HCT116 (cell line): ENCODE data around the gene BCO2. TPM values are rescaled to one million over a fixed set of nuclear protein-coding genes. Genes with fewer than 3 reads are reported as not detected.

Source experiments
- ATAC-seq: fragments of 200-7000 bp; cut with Tn5 transposase; 2 replicates; pipeline ENCODE4 v1.9.1; 2020; ENCODE audit warnings: mild to moderate bottlenecking, moderate library complexity
- BruUV-seq: library from RNA; stranded (reverse); fragments of 400-500 nt; replicated peaks from 2 replicates; lab custom pipeline; 2021; lab: Mats Ljungman, UMichigan
- CTCF ChIA-PET: fragments of 300-600 bp; sonication (Branson Sonifier 250); formaldehyde crosslinking; loops from one replicate; lab custom pipeline; 2021; ENCODE audit warnings: antibody characterized with exemption; lab: Charles Lee
- POLR2A ChIA-PET: fragments of 300-600, 350-600 bp; sonication (Branson Sonifier 250); formaldehyde crosslinking; loops from one replicate; lab custom pipeline; 2021; ENCODE audit warnings: antibody characterized with exemption; lab: Charles Lee
- RAD21 ChIA-PET, 2 experiments: fragments of 300-600 bp; sonication (Branson Sonifier 250); formaldehyde crosslinking; loops; one replicate each; lab custom pipeline; 2023; ENCODE audit warnings: low total read pairs in 2 of 2; ENCODE audit not compliant: uncharacterized antibody in 2 of 2, unreplicated experiment in 2 of 2, low non-redundant PET in 1 of 2; lab: Charles Lee
- DNase-seq: peaks from one replicate; pipeline ENCODE4 v3.0.0-alpha.2; 2010; ENCODE audit warnings: low read depth, low spot score
- H2AFZ ChIP-seq: fragments of 200-600 bp; shearing (Covaris generic), sonication (generic); 2 replicates; pipeline ENCODE4 v1.6.1; 2017; ENCODE audit warnings: low read depth, mixed run types, mixed read lengths, antibody characterized with exemption, low read length; ENCODE audit not compliant: poor library complexity, severe bottlenecking
- H3K27ac ChIP-seq: 2 replicates; pipeline ENCODE4 v1.5.1; 2012; ENCODE audit warnings: low read depth, low read length
- H3K27me3 ChIP-seq: fragments of 200-600 bp; sonication (generic); 2 replicates; pipeline ENCODE4 v1.6.1; 2016; ENCODE audit warnings: mixed run types, low read length, mixed read lengths; ENCODE audit not compliant: insufficient read depth
- H3K36me3 ChIP-seq, 2 experiments: fragments of 200-500 bp in 1 of 2; fragments of 200-600 bp in 1 of 2; sonication (Bioruptor generic) in 1 of 2; sonication (generic) in 1 of 2; 2 replicates each; pipeline versions ENCODE4 v1.5.1 to v1.6.1; 2014 to 2016; ENCODE audit warnings: low read length in 2 of 2, inconsistent platforms in 1 of 2, mixed read lengths in 1 of 2, mixed run types in 1 of 2; ENCODE audit not compliant: insufficient read depth in 2 of 2, control insufficient read depth in 1 of 2
- H3K4me1 ChIP-seq, 2 experiments: fragments of 200-600 bp in 1 of 2; sonication (generic) in 1 of 2; 2 replicates each; pipeline versions ENCODE4 v1.5.1 to v1.6.1; 2012 to 2017; ENCODE audit warnings: low read length in 2 of 2, inconsistent platforms in 1 of 2, mild to moderate bottlenecking in 1 of 2, mixed read lengths in 1 of 2, mixed run types in 1 of 2, moderate library complexity in 1 of 2; ENCODE audit not compliant: insufficient read depth in 2 of 2, control insufficient read depth in 1 of 2
- H3K4me2 ChIP-seq: fragments of 200-600 bp; sonication (generic); 2 replicates; pipeline ENCODE4 v1.6.1; 2017; ENCODE audit warnings: mixed run types, low read length, mixed read lengths
- H3K4me3 ChIP-seq, 2 experiments: fragments of 200-600 bp in 1 of 2; sonication (generic) in 1 of 2; replicated peaks in 1 of 2; 2 replicates each; pipeline ENCODE4 v1.5.1; 2011 to 2016; ENCODE audit warnings: low read length in 2 of 2, control low read depth in 1 of 2, low read depth in 1 of 2, mild to moderate bottlenecking in 1 of 2, mixed read lengths in 1 of 2, mixed run types in 1 of 2
- H3K79me2 ChIP-seq: fragments of 200-600 bp; sonication (generic); 2 replicates; pipeline ENCODE4 v1.6.1; 2017; ENCODE audit warnings: mild to moderate bottlenecking, mixed run types, low read length, moderate library complexity, mixed read lengths; ENCODE audit not compliant: insufficient read depth
- H3K9ac ChIP-seq: fragments of 200-600 bp; sonication (generic); 2 replicates; pipeline ENCODE4 v1.6.1; 2016; ENCODE audit warnings: low read length, mixed read lengths
- H3K9me2 ChIP-seq: fragments of 200-600 bp; sonication (generic), shearing (Covaris generic); 2 replicates; pipeline ENCODE4 v1.6.1; 2017; ENCODE audit warnings: mixed run types, mild to moderate bottlenecking, moderate library complexity; ENCODE audit not compliant: insufficient read depth
- H3K9me3 ChIP-seq, 2 experiments: fragments of 200-500 bp in 1 of 2; fragments of 200-600 bp in 1 of 2; sonication (Bioruptor generic) in 1 of 2; sonication (generic) in 1 of 2; 2 replicates each; pipeline ENCODE4 v1.6.1; 2014 to 2017; ENCODE audit warnings: low read length in 2 of 2, mixed read lengths in 2 of 2, inconsistent platforms in 1 of 2, low read depth in 1 of 2, mild to moderate bottlenecking in 1 of 2, mixed run types in 1 of 2, moderate library complexity in 1 of 2; ENCODE audit not compliant: control insufficient read depth in 1 of 2, insufficient read depth in 1 of 2
- H4K20me1 ChIP-seq: fragments of 200-600 bp; sonication (generic), shearing (Covaris generic); 2 replicates; pipeline ENCODE4 v1.6.1; 2017; ENCODE audit warnings: mixed run types, mild to moderate bottlenecking, moderate library complexity; ENCODE audit not compliant: insufficient read depth
- CBX3 ChIP-seq: IDR thresholded peaks from 2 replicates; pipeline ENCODE4 v1.6.1; 2012; ENCODE audit warnings: low read depth
- CEBPB ChIP-seq: IDR thresholded peaks from 2 replicates; pipeline ENCODE4 v1.6.1; 2012; ENCODE audit warnings: low read depth
- EGR1 ChIP-seq: IDR thresholded peaks from 2 replicates; pipeline ENCODE4 v1.6.1; 2012; ENCODE audit warnings: low read depth
- JUND ChIP-seq: IDR thresholded peaks from 2 replicates; pipeline ENCODE4 v1.6.1; 2012
- SP1 ChIP-seq: IDR thresholded peaks from 2 replicates; pipeline ENCODE4 v1.6.1; 2012; ENCODE audit warnings: low read depth
- SRF ChIP-seq: IDR thresholded peaks from 2 replicates; pipeline ENCODE4 v1.6.1; 2012; ENCODE audit warnings: low read depth
- TCF7L2 ChIP-seq: IDR thresholded peaks from 2 replicates; pipeline ENCODE4 v1.7.0; 2011; ENCODE audit warnings: borderline replicate concordance, inconsistent platforms; ENCODE audit not compliant: insufficient read depth, insufficient read length; ENCODE audit errors: extremely low read depth
- YY1 ChIP-seq: IDR thresholded peaks from 2 replicates; pipeline ENCODE4 v1.6.1; 2011; ENCODE audit warnings: low read length, low read depth, moderate library complexity, mild to moderate bottlenecking; ENCODE audit not compliant: insufficient replicate concordance; ENCODE audit errors: extremely low read depth
- ZFX ChIP-seq: fragments of 450-650 bp; IDR thresholded peaks from 2 replicates; pipeline ENCODE4 v1.6.1; 2017
- intact Hi-C: fragments of 100-400 bp; cut with micrococcal nuclease; formaldehyde crosslinking; loops from 2 replicates; pipeline ENCODE4 v1.10.0; 2022
- total RNA-seq: library from RNA; stranded (reverse); gene quantifications from one replicate; pipeline ENCODE4 v1.2.1, GENCODE V29; 2021; ENCODE audit not compliant: unreplicated experiment
- TF ChIP-seq, protein P1 (sequence below): IDR thresholded peaks from 2 replicates; pipeline ENCODE4 v1.6.1; 2011; ENCODE audit warnings: mild to moderate bottlenecking, low read length, moderate library complexity; ENCODE audit not compliant: insufficient replicate concordance; ENCODE audit errors: extremely low read depth

BCO2 gene
- total RNA-seq, 1 experiment from 2014 or later, result 4.0 TPM

GRCh38 chr11:112129656-112130055 lies 45.7 kb upstream of the BCO2 start:
- no peaks in the 10 kb centered on the region for H4K20me1 ChIP-seq
- no peak overlapping the region for H2AFZ ChIP-seq
- TF ChIP-seq CEBPB, result no peak
- TF ChIP-seq SP1, result no peak
- no peak for TF ChIP-seq TCF7L2
- TF ChIP-seq YY1, result no peak
- 0 out of 2 replicates have a peak, but pooled peaks have one; percentile 18 for TF ChIP-seq ZFX
- no peak for TF ChIP-seq CBX3
- TF ChIP-seq, all 23 proteins: peak for 1
- Histone ChIP-seq H3K9me2 (no peaks in the 10 kb centered on the region), H3K27me3 (no peaks in the 10 kb centered on the region), H3K9me3 (no peaks in the 10 kb centered on the region), H3K4me3 (no peak overlapping the region), H3K4me2 (no peak overlapping the region), H3K79me2 (no peaks in the 10 kb centered on the region), H3K27ac (peak overlapping the region; percentile 76), H3K36me3 (no peaks in the 10 kb centered on the region), H3K9ac (no peak overlapping the region), H3K4me1 (peaks cover 54 to 81% of the 10 kb centered on the region in 2 experiments)
- ChIA-PET POLR2A (interaction anchor here (2.5 kb wide), 1 partner anchor 9 kb away, joined by 8 read pairs; no protein-coding TSS in a partner anchor), CTCF (no interaction called here), RAD21 (no interaction called here)
- BruUV-seq, result no TSS peak
- intact Hi-C loops, result no loop called here
- DNase-seq (no peak), ATAC-seq (no peak)

DNA sequence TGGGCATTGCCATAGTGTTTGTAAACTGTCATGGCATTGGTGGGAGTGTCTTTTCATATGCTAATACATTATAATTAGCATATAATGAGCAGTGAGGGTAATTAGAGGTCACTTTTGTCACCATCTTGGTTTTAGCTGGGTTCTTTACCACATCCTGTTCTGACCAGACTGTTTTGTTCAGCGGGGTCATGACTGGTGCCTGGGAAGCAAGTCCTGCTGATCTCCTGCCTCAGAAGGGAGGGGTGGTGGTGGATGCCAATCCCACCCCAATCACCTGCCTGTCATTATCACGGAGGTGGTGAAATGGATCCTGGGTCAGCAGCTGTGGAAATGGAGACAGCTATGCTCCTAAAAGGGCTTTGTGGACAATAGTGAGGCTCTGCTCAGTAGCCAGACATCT lies 42.6 kb upstream of the BCO2 start:
- Histone ChIP-seq H3K4me1 (peaks cover 42 to 52% of the 10 kb centered on the region in 2 experiments), H3K9me2 (no peaks in the 10 kb centered on the region), H3K4me3 (no peak overlapping the region), H4K20me1 (no peaks in the 10 kb centered on the region), H3K79me2 (no peaks in the 10 kb centered on the region), H2AFZ (no peak overlapping the region), H3K27me3 (no peaks in the 10 kb centered on the region), H3K4me2 (no peak overlapping the region), H3K9ac (no peak overlapping the region), H3K27ac (no peak overlapping the region), H3K36me3 (no peaks in the 10 kb centered on the region), H3K9me3 (no peaks in the 10 kb centered on the region)
- TF ChIP-seq SRF (no peak), TCF7L2 (no peak), EGR1 (no peak), JUND (no peak)
- TF ChIP-seq, protein P1, sequence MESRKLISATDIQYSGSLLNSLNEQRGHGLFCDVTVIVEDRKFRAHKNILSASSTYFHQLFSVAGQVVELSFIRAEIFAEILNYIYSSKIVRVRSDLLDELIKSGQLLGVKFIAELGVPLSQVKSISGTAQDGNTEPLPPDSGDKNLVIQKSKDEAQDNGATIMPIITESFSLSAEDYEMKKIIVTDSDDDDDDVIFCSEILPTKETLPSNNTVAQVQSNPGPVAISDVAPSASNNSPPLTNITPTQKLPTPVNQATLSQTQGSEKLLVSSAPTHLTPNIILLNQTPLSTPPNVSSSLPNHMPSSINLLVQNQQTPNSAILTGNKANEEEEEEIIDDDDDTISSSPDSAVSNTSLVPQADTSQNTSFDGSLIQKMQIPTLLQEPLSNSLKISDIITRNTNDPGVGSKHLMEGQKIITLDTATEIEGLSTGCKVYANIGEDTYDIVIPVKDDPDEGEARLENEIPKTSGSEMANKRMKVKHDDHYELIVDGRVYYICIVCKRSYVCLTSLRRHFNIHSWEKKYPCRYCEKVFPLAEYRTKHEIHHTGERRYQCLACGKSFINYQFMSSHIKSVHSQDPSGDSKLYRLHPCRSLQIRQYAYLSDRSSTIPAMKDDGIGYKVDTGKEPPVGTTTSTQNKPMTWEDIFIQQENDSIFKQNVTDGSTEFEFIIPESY, result no peak
- DNase-seq (no peak), ATAC-seq (no peak)
- no TSS peak for BruUV-seq
- intact Hi-C loops, result no loop called here
- ChIA-PET RAD21 (no interaction called here), POLR2A (no interaction called here), CTCF (no interaction called here)
